Skin of body (tissue), 2 donors: Measurements from ENCODE around the gene RALGAPA1. TPM values are rescaled to one million over a fixed set of nuclear protein-coding genes. Genes with fewer than 3 reads are reported as not detected.
"Not testable (repeated sequence)": the region's sequence is repeated elsewhere in the genome, so short reads cannot be mapped to it uniquely, and the experiment has no call there.

Experiments used
- DNase-seq: peaks from one replicate; lab custom pipeline; 2025; lab: John Stamatoyannopoulos, UW
- total RNA-seq: library from RNA; depleted of rRNA; stranded (reverse); fragments of >200 nt; gene quantifications from one replicate; pipeline ENCODE4 v1.2.3, GENCODE V29; 2014

The RALGAPA1 gene
- total RNA-seq, 1 donor from 2014 or later, result 110 TPM

DNA sequence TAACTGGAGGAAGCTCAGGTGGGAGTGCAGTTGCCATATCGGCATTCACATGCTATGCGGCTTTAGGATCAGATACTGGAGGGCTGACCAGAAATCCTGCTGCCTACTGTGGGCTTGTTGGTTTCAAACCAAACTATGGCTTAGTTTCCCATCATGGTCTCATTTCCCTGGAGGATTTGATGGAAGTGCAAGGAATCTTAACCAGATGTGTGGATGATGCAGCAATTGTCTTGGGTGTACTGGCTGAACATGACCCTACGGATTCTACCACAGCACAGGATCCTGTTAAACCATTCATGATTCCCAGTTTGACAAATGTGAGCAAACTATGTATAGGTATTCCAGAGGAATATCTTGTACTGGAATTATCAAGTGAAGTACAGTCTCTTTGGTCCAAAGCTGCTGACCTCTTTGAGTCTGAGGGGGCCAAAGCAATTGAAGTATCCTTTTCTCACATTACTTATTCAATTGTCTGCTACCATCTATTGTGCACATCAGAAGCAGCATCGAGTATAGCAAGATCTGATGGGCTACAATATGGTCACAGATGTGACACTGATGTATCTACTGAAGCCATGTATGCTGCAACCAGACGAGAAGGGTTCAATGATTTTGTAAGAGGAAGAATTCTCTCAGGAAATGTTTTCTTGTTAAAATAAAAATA, 42.9 kb downstream of the RALGAPA1 start:
- DNase-seq, result no peak

DNA sequence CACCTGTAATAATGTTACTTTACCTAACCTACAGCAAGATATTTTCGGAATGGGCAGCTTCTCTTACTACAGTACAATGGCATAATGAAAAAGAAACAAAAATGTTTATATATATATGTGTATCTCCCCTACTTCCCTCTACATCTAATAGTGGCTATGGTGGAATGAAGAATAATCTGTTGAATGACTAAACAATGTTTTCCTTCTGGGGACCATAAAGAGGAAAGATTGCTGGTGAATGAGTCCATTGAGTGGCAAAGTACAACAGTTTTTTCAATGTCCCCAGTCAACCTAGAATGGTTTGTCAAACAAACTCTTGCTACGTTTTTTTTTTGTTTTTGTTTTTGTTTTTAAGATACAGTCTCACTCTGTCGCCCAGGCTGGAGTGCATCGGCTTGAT, 47.2 kb downstream of the RALGAPA1 start:
- no peak for DNase-seq

DNA sequence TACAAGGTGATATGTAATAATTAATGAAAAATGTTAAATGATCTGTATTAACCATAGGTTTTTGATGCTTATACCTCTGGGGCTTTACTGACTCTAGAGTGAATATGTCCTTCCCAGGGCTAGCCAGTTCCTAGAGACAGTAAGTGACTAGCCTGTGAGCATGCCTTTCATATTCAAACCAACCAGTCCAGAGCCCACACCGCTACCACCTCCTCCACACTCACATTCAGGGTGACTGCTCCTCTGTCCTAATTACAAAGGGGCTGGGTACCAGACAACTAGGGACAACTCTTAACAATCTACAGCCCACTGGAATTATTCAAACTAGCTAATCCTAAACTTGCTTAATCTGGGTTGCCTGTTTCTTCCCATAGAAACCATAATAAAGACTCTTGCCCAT, 49.0 kb downstream of the RALGAPA1 start:
- no peak for DNase-seq

DNA sequence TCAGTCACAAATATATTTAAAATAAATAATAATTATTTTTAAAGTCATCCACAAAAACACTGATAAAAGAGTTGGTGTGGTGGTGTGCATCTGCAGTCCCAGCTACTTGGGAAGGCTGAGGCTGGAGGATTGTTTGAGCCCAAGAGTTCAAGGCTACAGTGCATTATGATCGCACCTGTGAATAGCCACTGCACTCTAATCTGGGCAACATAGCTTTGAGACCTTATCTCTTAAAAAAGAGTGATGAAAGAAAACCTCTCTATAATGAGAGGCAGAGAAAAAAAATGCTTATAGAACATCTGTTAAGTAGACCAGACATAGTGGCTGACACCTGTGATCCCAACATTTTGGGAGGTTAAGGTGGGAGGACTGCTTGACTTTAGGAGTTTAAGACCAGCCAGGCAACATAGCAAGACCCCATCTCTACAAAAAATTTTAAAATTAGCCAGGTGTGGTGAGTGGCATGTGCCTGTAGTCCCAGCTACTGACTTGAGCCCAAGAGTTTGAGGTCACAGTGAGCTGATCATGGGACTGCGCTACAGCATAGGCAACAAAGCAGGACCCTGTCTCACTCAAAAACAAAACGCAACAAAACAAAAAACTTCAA, 50.5 kb downstream of the RALGAPA1 start:
- DNase-seq, result no peak

DNA sequence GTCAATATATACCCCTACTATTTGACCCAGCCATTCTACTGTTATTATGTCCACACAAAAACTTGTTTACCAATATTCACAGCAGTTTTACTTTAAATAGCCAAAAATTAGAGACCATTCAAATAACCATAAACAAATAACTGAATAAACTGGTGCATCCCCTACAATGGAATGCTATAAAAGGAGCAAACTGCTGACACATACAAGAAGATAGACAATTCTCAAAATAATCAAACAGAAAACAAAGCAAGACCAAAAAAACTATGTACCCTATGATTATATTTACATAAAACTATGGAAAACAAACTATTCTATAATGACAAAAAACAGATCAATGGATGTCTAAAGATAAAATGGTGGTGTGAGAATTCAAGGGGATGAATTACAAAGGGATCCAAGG, 54.4 kb downstream of the RALGAPA1 start:
- no peak for DNase-seq

DNA sequence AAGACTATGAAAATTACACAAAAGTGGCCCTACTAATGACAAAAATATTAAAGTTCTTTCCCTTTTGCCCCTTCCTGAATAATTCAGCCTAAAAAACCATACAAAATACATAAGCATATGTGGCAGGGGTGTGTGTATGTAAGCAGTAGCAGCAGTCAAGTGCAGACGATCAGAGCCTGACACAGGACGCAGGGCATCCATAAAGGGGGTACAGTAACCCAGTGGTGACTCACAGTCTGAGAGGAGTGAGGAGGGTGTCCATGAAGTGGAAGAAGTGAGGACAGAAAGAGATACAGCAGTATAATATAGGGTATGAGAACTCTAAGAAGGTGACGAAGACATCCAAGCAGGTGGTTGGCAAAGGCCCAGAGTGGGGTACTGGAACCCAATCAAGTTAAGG, 56.7 kb downstream of the RALGAPA1 start:
- DNase-seq, result no peak

DNA sequence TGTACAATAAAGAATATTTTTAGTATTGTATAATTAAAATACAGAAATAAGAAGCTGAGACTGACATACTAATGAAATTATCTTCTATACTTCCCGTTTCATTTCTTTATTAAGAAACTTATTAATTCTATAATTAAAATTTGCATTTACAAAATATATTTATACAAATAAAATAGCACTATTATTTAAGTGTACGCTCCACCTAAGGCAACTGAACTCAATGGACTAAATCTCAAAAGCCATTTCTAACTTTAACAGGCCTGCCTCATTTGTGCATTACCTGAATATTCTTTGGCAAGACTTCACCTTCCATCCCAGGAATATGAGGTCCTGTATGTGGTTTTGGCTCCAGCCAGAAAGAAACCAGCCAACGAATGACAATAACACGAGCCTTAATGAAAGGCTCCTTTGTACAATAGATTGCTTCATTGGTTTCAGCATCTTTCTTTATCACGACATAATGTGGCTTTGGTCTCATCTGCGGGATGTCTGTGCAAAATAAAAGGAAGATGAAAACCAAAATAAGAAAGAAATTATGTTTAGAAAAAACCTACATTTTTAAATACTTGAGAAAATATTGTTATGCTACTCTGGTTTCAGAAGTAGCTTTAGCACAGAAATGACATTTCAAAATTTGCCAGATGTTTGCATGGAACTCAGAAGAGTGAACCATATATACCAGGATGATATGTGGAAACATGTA, 58.7 kb downstream of the RALGAPA1 start:
- DNase-seq, result no peak

DNA sequence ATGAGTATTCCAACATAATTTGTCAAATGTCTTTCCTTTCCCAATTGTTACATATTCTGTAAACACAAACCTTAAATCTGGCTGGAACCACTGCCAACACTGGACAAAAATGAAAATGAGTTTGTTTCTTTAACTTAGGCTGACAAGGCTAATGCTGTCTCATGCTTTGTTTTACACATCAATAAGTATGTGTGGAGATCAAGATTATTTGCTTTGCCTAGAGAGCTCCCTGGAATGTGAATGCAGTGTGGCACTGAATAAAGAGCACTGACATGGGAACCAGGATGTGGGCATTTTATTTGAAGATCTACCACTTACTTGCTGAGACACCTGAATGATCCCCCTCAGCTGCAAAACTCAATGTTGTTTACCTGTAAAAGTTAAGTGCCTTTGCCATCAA, 61.7 kb downstream of the RALGAPA1 start:
- no peak for DNase-seq

DNA sequence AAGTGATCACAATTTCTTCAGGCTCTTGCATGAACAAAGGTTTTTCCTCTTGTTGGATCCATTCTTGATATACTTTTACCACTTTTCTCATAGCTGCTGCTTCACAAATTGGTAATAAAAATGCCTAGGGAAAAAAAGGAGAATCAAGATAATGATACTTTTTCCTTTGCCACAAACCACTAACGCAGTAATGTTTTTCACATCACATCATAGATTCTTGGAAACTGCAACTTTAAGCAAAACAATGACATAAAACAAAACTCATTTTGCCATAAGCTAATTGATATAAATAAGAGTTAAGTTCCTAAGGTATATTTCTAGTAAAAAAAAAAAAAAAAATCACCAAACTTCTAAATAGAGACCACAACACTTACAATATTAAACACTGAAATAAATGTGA, 66.7 kb downstream of the RALGAPA1 start:
- DNase-seq, result no peak

DNA sequence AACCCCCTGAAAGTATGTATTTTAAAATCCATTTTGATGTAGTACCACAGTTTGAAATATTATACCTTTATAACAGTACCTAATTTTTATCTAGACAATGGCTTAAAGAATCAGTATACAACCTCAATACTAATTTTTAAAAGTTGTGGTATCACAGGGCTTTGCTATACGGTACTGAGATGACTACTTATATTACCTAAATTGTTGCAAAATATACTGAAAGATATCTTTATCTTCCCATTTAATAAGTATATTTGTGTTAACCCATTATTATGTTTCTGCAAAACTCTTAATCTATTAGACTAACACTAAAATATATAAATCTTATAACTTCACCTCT, 67.1 kb downstream of the RALGAPA1 start:
- DNase-seq, result no peak

DNA sequence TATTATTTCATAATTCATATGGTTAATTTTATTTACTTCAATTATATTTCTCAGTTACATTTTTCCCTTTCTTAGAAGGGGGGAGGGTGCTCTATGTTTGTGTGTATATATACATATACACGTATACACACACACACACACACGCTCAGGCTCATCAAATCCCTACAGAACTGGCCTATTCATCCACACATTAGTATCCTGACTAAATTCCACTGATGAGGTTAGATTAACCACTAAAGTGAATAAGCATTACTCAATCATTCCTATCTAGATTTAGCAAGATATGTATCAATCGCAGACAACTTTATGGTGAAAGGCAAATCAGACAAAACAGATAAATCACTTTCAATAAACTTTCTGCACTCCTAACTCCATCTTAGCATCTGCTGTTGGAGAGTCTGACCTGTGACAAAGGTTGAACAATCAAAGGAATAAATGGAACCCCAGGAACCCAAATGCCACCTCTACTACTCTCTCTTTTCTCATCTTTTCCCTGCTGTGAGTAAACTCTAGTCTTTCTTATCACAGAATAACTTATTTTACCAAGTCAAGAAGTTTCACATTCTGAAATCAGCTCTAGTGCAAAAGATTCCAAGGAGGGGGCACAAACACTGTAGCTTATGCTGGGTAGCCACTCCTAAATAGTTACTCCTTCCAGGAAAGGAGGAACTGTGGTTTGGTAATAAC, 67.6 kb downstream of the RALGAPA1 start:
- DNase-seq, result no peak

DNA sequence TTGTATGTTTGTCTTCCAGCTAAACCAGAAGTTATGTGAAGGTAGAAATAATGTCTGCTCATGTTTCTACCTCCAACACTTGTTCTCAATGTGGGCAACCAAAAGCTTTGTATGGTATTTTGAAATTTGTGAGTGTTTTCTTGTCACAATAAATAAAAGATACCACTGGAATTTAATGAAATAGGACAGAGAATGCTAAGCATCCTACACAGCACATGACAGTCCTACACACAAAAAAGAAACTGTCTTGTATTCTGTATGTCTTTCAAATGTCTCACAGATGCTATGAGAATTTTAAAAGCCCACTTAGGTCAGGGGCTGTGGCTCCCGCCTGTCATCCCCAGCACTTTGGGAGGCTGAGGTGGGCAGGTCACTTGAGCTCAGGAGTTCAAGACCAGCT, 68.9 kb downstream of the RALGAPA1 start:
- DNase-seq, result no peak

DNA sequence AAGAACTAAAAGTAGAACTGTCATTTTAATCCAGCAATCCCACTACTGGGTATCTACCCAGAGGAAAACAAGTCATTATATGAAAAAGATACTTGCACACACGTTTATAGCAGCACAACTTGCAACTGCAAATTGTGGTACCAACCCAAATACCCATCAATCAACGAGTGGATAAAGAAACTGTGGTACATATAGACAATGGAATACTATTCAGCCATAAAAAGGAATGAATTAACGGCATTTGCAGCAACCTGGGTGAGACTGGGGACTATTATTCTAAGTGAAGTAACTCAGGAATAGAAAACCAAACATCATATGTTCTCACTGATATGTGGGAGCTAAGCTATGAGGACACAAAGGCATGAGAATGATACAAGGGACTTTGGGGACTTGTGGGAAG, 73.9 kb downstream of the RALGAPA1 start:
- DNase-seq, result not testable (repeated sequence)

DNA sequence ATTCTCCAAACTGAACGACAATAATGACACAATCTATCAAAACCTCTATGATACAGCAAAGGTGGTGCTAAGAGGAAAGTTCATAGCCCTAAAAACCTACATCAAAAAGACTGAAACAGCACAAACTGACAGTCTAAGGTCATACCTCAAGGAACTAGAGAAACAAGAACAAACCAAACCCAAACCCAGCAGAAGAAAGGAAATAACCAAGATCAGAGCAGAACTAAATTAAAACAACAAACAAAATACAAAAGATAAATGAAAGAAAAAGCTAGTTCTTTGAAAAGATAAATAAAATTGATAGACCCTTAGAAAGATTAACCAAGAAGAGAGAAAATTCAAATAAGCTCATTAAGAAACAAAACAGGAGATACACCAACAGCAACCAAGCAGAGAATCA, 75.6 kb downstream of the RALGAPA1 start:
- DNase-seq, result not testable (repeated sequence)

DNA sequence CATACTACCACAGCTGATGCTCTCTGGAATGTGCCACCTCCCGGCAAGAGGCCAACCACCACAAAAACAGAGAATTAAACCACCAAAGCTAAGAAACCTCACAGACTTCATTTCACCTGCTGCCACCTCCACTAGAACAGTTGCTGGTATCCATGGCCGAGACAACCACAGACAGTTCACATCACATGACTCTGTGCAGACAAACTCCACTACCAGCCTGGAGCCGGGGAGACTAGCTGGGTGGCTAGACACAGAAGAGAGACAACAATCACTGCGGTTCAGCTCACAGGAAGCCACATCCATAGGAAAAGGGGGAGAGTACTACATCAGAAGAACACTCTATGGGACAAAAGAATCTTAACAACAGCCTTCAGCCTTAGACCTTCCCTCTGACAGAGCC, 78.2 kb downstream of the RALGAPA1 start:
- no peak for DNase-seq

DNA sequence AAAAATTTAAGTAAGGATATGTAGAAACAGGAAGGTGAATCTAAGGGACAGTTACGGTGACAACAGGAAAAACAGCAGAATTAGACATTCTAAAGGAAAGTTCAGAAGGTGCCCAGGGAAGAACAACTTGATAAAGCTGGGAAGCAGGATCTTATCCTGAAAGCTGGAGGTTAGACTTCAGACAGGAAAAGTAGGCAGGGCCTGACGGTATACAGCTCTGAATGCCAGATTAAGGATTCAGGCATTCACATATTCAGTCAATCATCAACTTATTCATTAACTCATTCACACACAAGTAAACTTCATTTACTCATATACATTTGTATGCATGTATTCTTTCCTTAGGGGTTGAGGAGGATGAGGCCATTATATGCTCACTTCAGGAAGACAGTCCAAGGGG, 81.3 kb downstream of the RALGAPA1 start:
- no peak for DNase-seq

DNA sequence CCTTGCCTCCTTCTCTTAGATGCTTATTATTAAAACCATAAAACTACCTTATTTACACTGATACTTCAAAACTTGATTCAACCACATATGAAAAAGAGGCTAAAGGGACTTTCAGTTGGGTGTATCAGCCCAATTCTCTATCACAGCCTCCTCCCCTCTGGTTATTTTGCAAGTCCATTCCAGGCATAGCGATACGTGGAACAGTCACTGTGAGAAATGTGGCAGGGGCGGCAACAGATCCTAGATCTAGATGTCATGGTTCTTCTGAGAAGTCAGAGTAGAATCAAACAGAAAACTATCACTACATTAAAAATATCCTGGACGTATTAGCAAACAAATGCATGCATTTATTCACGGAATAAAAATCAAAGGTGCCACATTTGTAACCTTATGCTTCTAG, 83.2 kb downstream of the RALGAPA1 start:
- DNase-seq, result no peak

DNA sequence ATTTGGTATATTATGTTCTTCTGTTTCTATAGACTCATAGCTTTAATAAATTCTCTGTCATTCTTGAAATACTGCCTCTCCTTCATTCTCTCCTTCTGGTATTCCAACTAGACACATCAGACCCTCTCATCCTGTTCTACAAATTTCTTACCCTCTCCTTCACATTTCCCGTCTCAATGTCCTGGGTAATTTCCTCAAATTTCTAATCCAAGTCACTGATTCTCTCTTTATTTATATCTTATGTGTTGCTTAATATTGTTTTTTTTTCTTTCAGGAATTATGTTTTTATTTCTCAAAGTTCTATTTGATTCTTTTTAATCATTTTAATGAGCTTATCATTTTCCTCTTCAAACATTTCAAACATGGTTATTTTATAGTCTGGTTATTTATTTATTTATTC, 94.0 kb downstream of the RALGAPA1 start:
- no peak for DNase-seq

DNA sequence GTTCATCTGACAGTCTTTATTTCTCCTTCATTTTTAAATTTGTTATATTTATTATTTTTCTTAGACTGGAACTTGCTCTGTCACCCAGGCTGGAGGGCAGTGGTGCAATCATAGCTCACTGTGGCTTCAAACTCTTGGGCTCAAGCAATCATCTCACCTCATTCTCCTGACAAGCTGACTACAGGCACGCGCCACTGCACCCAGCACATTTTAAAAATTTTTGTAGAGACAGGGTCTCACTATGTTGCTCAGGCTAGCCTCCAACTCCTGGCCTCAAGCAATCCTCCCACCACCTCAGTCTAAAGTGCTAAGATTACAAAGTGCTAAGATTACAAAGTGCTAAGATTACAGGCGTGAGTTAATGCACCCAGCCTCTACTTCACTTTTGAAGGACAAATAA, 96.6 kb downstream of the RALGAPA1 start:
- DNase-seq, result no peak

DNA sequence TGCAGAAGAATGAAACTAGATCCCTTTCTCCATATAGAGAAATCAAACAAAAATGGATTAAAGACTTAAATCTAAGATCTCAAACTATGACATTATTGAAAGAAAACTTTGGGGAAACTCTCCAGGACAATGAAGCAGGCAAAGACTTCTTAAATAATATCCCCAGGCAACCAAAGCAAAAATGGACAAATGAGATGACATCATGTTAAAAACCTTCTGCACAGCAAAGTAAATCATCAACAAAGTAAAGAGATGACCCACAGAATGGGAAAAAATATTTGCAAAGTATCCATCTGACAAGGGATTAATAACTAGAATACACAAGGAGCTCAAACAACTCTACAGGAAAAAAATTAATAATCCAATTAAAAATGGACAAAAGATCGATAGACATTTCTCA, 101.0 kb downstream of the RALGAPA1 start:
- no peak for DNase-seq

DNA sequence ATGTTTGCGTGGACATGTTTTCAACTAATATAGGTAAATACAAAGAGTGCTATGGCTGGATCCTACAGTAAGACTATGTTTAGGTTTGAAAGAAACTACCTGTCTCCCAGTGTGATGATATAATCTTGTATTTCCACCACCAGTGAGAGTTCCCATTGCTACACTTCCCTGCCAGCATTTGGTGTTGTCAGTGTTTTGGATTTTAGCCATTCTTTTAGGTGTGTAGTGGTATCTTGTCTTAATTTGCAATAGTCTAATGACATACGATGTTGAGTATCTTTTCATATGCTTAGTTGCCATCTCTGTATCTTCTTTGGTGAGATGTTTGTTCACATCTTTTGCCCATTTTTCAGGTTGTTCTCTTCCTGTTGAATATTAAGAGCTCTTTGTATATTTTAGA, 103.5 kb downstream of the RALGAPA1 start:
- no peak for DNase-seq

DNA sequence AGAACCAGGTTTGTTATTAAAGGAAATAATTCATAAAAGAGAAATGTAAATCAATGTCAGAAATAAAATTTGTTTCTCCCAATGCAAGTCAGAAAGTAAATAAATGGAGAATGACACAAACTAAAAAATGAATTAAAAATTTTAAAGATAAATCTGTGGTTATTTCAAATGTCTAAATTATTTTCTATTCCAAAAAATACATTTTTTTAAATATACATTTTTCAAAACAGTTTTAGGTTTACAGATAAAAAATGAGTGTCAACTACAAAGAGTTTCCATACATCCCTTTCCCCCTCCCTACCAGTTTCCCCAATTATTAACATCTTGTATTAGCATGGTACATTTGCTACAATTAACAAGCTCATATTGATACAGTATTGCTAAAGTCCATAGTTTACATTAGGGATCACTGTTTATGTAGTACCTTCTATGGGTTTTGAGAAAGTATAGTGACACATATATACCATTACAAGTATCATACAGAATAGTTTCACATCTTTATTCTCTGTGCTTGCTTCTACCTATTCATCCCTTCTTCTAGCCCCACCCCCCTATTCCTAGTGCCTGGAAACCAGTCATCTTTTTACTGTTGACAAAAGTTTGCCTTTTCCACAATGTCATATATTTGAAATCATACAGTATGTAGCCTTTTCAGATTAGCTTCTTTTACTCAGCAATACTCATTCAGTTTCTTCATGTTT, 104.2 kb downstream of the RALGAPA1 start:
- no peak for DNase-seq
